Iris pigment epithelial cell (primary cell): ENCODE results near the gene SPDEF.

ENCODE experiments used
- DNase-seq: peaks from one replicate; pipeline ENCODE4 v3.0.0-alpha.2; 2011; ENCODE audit warnings: low read depth

SPDEF gene

GRCh38 chr6:34583861-34584604, 27.9 kb upstream of the SPDEF start:
- no peak for DNase-seq

DNA sequence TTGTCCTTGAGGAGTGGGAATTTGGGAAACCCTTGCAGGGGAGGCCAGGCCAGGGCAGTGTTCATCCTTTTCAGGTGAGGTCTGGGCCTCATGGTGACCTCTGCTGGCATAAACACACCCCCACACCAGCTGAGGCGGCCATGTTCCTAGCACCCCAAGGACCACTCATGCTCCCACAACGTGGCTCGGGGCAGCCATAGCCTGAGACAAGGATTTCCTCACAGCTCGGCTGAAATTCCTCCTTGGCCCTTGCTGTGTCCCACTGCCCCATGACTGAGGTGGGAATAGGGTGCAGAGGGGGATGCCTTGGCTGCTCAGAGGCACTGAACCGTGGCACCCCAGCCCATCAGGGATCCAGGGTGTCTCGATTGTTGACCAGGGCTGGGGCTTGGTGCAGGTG, 27.3 kb upstream of the SPDEF start:
- no peak for DNase-seq

DNA sequence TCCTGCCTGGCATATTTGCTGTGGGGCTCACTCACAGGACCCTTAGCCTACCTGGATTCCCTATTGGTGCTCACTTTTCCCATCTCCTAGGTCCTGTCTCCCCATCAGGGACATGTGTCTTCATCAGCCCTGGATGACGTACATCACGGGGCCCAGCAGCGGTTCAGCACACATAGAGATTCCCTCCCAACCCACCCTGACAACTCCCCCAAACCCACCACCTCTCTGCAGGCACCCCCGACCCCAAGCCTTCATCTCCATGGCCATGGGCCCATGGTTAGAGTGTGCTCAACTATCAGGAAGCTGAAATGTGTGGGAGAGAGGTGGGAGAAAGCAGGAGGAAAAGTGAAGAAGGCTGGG, 25.4 kb upstream of the SPDEF start:
- DNase-seq = no peak

DNA sequence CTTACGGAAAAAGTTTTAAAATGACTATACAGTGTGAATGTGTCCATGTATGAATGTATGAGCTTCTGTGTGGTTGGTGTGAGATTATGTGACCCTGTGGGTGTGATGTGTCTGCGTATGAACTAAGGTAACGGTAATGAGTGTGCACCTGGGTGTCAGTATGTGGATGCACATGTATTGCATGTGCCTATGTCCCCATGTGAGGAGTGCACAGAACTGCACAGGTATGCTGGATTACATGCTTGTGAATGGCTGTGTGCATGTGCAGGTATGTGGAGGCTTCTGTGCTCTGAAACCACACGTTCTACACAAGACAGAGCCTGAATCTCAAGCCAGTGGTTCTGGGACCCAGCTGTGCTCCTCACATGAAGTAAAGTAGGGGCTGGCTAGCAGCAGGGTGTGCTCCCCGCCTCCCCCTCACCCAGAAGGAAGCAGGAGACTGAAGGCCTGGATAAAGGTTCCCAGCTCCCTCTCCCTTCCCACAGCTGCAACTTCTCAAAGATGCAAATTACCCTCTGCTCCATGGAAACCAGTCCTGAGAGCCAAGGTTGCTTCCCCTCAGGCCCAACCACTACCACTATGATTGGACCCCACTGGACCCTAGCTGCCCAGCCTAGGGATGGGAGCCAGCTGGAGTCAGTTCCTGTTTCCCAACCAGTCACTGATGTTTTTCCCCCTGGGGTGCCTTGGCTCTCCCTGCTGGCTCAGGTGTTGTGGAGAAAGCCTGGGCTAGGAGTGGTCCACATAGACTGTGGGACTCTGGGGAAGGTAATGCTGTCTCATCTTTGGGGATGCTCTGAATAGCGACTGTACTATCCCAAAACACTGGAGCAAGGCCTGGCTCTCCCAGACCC, 24.8 kb upstream of the SPDEF start:
- DNase-seq = no peak

DNA sequence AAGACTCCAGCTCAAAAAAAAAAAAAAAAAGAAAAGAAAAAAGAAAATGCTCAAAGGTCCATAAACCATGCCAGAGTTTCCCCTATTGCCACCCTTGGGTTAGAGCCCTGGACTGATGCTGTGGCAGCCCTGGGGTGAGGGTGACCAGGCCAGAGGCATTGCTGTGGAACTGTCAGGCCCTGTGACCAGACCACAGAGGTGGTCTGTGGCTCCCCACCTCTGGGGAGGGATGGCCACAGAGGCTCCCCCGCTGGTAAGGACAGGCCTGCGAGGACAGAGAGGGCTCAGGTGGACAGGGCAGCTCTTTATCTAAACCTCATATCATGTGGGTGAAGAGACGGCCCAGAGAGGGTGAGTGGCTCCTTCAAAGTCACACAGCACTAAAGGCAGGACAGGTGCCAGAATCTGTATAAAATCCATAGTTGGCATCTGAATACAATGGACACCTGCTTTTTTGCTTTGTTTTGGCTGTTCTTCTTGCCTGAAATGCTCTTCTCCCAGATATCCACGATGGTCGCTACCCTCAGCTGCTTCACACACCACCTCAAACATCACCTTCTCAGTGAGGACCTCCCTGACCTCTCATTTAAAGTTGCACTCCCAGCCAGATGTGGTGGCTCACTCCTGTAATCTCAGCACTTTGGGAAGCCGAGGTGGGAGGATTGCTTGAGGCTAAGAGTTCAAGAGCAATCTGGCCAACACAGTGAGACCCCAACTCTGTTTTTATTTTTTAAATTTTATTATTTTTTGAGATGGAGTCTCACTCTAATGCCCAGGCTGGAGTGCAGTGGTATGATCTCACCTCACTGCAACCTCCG, 22.5 kb upstream of the SPDEF start:
- DNase-seq = no peak

- DNase-seq = peak; percentile 20
Measured at GRCh38 chr6:34576286-34576955, 20.3 kb upstream of the SPDEF start.

DNA sequence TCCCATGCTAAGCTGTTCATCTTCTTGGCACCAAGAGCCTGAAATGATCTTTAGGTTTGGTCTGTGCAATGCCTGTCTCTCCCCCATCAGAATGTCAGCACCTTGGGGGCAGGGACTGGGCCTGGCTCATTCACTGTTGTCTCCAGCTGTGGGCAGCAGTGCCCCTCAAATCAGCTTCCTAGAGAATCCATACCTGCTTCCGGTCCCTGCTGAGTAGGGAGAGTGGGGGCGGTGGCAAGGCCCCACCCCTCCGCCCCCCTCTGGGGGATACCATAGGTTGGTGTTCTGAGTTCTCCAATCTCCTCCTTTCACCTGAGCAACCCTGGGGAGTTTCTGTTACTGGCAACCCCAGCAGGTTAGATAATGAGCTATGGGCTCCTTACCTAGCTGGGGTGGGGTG, 19.2 kb upstream of the SPDEF start:
- DNase-seq = no peak

DNA sequence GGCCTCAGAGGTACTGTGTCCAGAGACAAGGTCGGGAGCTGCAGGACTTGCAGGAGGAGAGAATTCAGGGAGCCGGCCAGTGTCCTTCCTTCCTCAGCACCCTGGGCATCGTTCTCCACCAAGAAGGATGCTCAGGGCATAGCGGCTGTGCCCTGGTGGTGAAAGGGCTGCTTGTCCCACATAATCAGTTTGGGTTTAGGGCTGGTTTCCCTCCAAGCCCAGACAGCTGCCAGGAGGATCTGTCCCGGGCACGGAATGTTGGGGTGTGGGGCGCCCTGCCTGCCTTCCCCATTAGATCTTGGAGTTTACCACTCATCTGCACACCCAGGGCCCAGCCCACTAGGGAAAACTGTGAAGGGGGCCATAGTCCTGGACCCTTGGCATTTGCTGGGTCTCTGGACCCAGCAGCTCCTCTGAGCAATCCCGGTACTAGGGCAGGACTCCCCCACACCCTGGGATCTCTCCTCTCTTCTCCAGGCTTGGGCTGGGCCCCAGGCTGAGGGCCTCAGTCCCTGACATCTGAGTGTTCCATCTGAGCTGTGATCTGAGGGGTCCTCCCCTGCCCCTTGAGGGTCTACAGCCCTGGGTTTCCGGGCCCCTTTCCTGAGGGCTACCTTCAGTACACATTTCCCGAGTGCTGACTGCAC, 18.6 kb upstream of the SPDEF start:
- no peak for DNase-seq

GRCh38 chr6:34573567-34574183, 17.5 kb upstream of the SPDEF start:
- no peak for DNase-seq

GRCh38 chr6:34572585-34572984, 16.5 kb upstream of the SPDEF start:
- DNase-seq = no peak

DNA sequence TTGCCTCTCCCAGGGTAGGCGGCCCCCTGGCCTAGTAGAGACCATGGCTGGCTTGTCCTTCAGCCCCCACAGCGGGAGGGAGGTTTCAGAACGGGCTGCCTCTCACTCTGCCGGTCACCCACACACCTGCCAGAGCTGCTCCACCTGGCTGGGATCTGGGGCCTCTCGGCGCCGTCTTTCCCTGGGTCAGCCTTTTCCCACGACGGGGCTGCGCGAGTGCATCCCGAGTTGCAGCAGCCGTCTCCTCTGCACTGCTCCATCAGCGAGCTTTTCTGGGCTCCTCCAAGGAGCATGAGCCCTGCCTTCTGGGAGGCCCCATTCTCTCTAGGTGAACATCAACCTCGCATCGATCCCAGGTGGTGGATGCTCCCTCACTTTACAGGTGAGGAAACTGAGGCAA, 15.9 kb upstream of the SPDEF start:
- no peak for DNase-seq

DNA sequence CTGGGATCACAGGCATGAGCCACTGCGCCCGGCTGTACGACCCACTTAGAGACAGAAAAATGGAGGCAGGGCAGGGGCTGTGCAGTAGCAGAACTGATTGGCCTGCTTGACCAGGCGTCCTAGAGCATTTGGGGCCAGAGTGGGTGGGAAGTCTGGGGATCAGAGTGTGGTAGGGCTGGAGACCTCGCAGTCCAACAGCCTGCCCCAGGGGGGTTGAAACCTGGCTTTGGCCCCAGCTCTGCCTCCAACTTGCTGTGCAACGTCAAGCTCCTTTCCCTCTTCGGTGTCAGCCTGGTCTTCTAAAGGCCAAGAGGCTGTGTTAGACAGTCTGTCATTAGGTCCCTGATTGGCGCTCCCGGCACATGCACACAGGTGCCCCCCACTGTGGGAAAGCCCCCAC, 15.3 kb upstream of the SPDEF start:
- DNase-seq = no peak

DNA sequence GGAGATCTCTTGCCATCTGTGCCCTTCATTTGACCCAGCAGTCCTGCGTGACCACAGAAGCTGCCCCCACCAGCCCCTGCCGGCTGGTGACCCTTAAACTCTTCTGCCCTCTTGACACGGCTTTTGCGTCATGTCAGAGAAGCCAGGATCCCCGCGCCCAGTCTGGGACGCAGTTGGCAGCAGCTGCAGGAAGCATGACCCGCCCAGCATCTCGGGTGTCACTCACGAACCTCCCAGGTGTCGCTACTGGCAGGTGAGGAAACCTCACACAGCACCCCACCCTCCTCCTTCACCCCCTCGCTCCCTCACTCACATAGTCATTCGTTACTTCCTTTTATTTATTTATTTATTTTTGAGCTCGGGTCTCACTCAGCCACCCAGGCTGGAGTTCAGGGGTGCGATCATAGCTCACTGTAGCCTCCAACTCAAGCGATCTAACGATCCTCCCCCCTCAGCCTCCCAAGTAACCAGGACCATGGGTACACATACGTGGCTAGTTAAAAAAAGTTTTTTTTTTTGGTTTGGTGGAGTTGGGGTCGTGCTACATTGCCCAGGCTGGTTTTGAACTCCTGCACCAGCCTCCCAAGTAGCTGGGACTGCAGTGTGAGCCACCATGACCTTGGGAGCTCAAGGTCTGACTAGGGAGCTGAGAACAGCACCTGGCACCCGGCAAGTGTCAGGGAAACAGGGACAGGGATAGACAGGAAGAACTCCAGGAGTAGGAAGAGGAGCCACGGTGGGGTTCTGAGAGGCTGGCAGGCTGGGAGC, 14.1 kb upstream of the SPDEF start:
- no peak for DNase-seq

DNA sequence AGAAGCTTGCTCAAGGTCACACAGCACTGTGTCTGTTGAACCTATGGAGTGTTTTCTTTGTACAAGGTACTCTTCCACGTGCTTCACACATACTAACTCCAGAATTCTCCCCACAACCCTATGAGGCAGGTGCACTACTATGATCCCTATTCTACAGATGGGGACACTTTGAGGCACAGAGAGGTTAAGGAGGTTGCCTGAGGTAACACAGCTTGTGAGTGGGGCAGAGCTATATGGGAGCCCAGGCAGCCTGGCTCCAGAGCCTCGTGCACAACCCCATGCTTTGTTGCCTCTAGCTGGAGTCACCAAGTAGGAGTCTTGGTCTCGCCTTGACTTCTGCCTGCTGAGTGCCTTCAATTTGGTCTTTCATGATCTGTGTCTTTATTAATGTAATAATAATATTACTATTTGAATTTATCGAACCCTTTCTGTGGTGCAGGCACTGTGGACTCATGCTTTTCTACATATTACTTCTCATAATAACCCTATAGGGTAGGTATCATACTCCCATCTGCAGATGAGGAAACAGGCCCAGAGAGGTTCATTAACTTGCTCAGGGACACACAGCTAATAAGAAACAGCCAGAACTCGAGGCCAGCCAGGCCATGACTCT, 13.3 kb upstream of the SPDEF start:
- DNase-seq = no peak

DNA sequence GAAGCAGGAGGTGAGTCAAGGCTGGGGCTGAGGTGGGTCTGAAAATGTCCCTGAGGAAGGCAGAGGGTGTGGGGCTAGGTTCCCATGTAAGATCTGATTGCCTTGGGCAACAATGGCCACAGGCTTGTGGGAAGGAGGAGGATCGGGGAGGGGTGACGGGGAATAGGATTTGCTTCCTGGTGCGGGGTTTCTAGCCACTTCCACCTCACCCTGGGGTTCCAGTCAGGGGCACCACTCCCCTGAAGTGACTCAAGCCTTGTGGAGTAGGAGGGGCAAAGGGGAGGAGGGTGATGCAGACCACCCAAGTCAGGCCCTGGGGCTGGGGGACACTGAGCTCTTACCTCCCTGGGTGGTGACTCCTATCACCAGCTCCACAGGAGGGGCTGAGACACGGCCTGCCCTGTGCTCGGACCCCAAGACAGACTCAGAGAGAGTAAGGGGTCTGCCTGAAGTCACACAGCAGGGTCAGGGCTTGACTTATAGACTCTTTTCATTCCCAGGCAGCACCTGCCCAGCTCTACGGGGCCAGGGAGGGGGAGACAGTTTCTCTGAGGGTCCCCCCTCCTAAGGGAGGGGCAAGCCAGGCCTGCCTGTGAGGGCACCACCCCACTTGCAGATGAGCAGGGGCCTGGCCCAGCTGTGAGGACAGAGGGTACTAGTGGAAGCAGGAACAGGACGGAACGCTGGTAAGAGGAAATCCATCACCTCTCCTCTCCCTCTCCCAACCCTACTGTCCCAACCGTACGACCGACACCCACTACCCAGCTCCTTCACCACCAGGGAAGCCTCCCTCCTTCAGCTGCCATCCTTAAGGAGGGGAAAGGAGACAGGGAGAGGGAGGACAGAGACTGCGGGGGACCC, 12.4 kb upstream of the SPDEF start:
- peak; percentile 18 for DNase-seq

DNA sequence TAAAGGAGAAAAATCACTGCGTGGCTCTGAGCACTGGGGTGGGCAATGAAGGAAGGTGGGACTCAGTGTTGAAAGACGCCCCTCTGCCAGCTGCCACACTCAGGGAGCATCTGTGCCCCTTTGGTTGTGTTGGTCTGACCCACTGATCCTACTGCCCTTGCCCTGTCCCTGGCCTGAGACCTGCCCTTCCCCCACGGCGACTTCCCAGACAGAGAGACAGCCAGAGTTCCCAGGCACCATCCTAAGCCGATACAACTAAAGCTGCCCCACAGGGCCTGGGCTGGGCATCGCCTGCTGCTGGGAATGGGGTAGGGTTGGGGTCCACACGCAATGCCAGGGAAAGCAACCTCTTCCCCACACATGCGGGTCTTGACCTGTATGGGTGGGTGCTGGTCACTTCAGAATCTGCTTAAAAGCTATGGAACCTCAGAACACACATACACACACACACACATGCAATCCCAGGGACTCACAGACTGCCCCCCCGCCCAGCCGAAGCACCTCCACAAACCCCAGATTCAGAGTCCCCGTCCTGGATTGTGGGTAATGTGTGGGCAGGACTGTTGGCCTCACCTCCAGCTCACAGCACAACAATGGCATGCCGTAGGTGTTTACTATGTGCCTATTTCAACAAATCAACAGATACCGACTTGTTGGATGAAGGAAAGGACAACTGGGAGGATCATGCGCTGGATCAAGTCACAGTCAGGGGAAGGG, 10.9 kb upstream of the SPDEF start:
- DNase-seq = no peak

- no peak for DNase-seq
Measured at GRCh38 chr6:34565722-34566137, 9.6 kb upstream of the SPDEF start.

DNA sequence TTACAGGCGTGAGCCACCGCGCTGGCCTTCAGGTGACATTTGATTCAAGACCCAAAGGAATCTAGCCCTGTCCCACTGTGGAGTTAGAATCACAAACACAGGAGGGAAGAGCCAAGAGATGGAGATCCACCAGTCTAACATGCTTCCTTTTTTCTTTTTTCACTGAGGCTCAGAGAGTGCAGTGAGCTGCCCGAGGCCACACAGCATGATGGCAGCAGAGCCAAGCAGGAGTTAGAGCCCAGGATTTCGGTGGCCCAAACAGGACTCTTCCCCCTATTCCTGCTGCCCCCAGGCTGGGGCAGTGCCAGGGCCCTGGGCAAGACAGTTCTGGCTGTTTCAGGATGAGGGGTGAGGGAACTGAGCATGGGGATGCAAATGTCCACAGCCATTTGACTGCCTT, 8.1 kb upstream of the SPDEF start:
- DNase-seq = no peak
